Activated CD8-positive, alpha-beta T cell treated with anti-CD3 and anti-CD28 coated beads, Interleukin-2, amount 10 ng/mL, durations not matched to agents 7 days and 5 days (primary cell): ENCODE data around the gene SP2. TPM values are rescaled to one million over a fixed set of nuclear protein-coding genes. Genes with fewer than 3 reads are reported as not detected.

Source experiments
- ATAC-seq: fragments of 150-1000 bp; cut with Tn5 transposase; one replicate; pipeline ENCODE4 v1.10.0; 2021; ENCODE audit warnings: moderate library complexity
- CTCF ChIA-PET: fragments of 350-600 bp; sonication (Branson Sonifier 250); formaldehyde crosslinking; loops from one replicate; lab custom pipeline; 2021; ENCODE audit warnings: antibody characterized with exemption; lab: Charles Lee
- POLR2A ChIA-PET: fragments of 350-600 bp; sonication (Branson Sonifier 250); formaldehyde crosslinking; loops from one replicate; lab custom pipeline; 2021; ENCODE audit warnings: antibody characterized with exemption; lab: Charles Lee
- DNase-seq: peaks from one replicate; pipeline ENCODE4 v3.0.0-alpha.2; 2020
- H3K27ac Mint-ChIP-seq: one replicate; pipeline ENCODE4 v1.8.0; 2021; ENCODE audit warnings: mild to moderate bottlenecking, mixed read lengths
- H3K27me3 Mint-ChIP-seq: one replicate; pipeline ENCODE4 v1.8.0; 2021; ENCODE audit warnings: low read depth, mixed read lengths
- H3K36me3 Mint-ChIP-seq: one replicate; pipeline ENCODE4 v1.8.0; 2021; ENCODE audit warnings: low read depth, mixed read lengths
- H3K4me1 Mint-ChIP-seq: one replicate; pipeline ENCODE4 v1.8.0; 2021; ENCODE audit warnings: low read depth, mixed read lengths
- H3K4me3 Mint-ChIP-seq: one replicate; pipeline ENCODE4 v1.8.0; 2021; ENCODE audit warnings: mild to moderate bottlenecking, mixed read lengths
- H3K9me3 Mint-ChIP-seq: one replicate; pipeline ENCODE4 v1.8.0; 2022; ENCODE audit warnings: mixed read lengths; ENCODE audit not compliant: insufficient read depth
- total RNA-seq, 2 experiments: library from RNA; stranded (reverse); gene quantifications; one replicate each; pipeline ENCODE4 v1.2.3, GENCODE V29; 2021

SP2 gene
- total RNA-seq, 2 experiments from 2014 or later, result 23.7 to 24.5 TPM

DNA sequence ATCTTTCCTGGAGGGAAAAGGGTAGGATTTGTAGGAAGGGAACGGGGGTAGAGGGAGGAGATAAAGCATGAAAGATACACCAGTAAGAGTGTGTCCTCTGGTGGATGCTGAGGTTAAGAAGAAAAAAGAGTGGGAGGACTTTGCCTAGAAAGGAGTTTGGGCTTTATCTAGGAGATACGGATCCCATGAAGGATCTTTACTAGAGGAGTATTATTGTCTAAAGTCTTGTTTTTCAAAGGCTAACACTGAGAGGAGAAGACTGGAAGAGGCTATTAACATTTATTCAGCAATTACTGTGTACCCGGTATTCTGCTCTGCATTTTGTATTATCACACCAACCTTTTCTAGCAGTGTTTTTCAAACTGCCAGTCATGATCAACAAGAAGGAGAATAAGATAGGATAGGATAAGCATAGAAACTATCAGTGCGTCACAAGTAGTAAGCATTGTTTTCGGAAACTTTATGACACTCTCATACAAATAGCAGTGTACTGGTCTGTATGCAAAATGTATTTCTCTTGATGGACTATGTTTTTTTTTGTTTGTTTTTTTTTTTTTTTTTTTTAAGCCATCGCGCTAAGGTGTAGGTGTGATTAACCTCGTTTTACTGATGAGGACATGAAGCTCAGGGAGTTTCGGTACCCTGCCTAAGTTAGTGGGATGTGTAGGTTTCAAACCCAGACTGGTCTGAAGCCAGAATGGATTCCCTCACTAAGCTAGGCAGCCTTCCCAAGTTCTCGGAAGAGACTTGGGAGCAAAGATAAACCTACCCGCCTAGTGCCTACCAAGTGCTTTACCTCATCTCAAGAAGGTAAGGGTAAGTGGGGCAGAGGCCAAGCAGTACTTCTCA lies 1.3 kb upstream of the SP2 start:
- no peak for ATAC-seq
- peaks cover 47% of the 10 kb centered on the region for H3K4me1 Mint-ChIP-seq
- POLR2A ChIA-PET, result interaction anchor here (0.8 to 1.7 kb wide), 25 partner anchors 8 to 246 kb away, joined by 3 to 25 read pairs (median 4); partner anchors contain the start of genes CDK5RAP3, LRRC46, MRPL10 and OSBPL7

DNA sequence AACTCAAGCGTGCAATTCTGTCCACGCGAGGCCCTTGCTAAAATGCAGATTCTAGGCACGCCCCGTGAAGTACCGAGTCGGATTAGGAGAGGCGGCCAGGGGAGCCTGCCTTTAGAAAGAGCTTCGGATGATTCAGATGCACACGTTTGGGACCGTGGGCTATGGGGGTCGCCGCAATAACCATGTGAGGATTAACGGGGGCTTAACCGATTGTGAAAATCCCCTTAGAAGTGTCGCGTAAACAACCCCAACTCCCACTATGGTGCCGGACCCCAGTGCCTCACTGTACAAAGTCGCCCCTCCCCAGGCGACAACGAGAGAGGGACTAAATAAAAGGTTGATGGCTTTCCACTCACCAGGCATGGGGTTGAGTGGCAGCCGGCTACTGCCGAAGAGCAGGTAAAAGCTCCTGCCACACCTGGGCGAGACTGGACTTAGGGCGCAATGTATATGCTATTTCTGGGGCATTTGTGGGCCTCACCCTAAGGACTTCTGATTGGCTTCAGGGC lies 635 bp upstream of the SP2 start:
- peak; percentile 50 for DNase-seq
- H3K4me1 Mint-ChIP-seq, result peaks cover 44% of the 10 kb centered on the region
- CTCF ChIA-PET, result interaction anchor here (0.8 to 18.4 kb wide), 14 partner anchors 10 to 123 kb away, joined by 3 to 538 read pairs (median 4); partner anchors contain the start of genes CDK5RAP3, LRRC46, MRPL10 and OSBPL7

More for the DNA sequence above, 1.3 kb upstream of the SP2 start:
- Mint-ChIP-seq H3K9me3 (no peaks in the 10 kb centered on the region), H3K27me3 (no peaks in the 10 kb centered on the region), H3K27ac (peak overlapping the region; percentile 95), H3K36me3 (peaks cover 18% of the 10 kb centered on the region), H3K4me3 (peak overlapping the region; percentile 97)
- DNase-seq, result no peak
- CTCF ChIA-PET, result interaction anchor here (0.8 to 18.4 kb wide), 15 partner anchors 10 to 124 kb away, joined by 3 to 538 read pairs (median 4); partner anchors contain the start of genes CDK5RAP3, LRRC46, MRPL10 and OSBPL7

GRCh38 chr17:47896672-47897490 lies 845 bp downstream of the SP2 start:
- peak overlapping the region; percentile 97 for H3K4me3 Mint-ChIP-seq
- no peaks in the 10 kb centered on the region for H3K9me3 Mint-ChIP-seq
- peaks cover 38% of the 10 kb centered on the region for H3K4me1 Mint-ChIP-seq
- DNase-seq (no peak), ATAC-seq (no peak)
- peaks cover 18% of the 10 kb centered on the region for H3K36me3 Mint-ChIP-seq
- no peaks in the 10 kb centered on the region for H3K27me3 Mint-ChIP-seq
- peak overlapping the region; percentile 89 for H3K27ac Mint-ChIP-seq
- ChIA-PET POLR2A (interaction anchor here (1.0 kb wide), 2 partner anchors 45 to 73 kb away, joined by 3 to 7 read pairs; partner anchors contain the start of gene PNPO), CTCF (interaction anchor here (0.7 to 1.8 kb wide), 6 partner anchors 51 to 122 kb away, joined by 3 to 7 read pairs (median 4); partner anchors contain the start of genes CDK5RAP3 and SCRN2)

More for the DNA sequence above, 635 bp upstream of the SP2 start:
- ATAC-seq, result no peak
- Mint-ChIP-seq H3K36me3 (peaks cover 18% of the 10 kb centered on the region), H3K9me3 (no peaks in the 10 kb centered on the region), H3K27ac (peak overlapping the region; percentile 95), H3K4me3 (peak overlapping the region; percentile 97), H3K27me3 (no peaks in the 10 kb centered on the region)
- POLR2A ChIA-PET, result interaction anchor here (0.5 to 1.7 kb wide), 39 partner anchors 8 to 774 kb away, joined by 3 to 25 read pairs (median 4); partner anchors contain the start of genes CDK5RAP3, LRRC46, MRPL10 and NFE2L1

GRCh38 chr17:47897561-47897960 lies 1.5 kb downstream of the SP2 start:
- Mint-ChIP-seq H3K36me3 (peaks cover 18% of the 10 kb centered on the region), H3K4me1 (peaks cover 38% of the 10 kb centered on the region), H3K27me3 (no peaks in the 10 kb centered on the region), H3K27ac (peak overlapping the region; percentile 89), H3K4me3 (peak overlapping the region; percentile 97), H3K9me3 (no peaks in the 10 kb centered on the region)
- no peak for DNase-seq
- POLR2A ChIA-PET, result interaction anchor here (1.0 kb wide), 1 partner anchor 73 kb away, joined by 3 read pairs; no protein-coding TSS in a partner anchor
- ATAC-seq, result no peak
- CTCF ChIA-PET, result interaction anchor here (1.0 to 1.8 kb wide), 4 partner anchors 51 to 73 kb away, joined by 4 to 7 read pairs (median 6); partner anchors contain the start of genes CDK5RAP3 and SCRN2

DNA sequence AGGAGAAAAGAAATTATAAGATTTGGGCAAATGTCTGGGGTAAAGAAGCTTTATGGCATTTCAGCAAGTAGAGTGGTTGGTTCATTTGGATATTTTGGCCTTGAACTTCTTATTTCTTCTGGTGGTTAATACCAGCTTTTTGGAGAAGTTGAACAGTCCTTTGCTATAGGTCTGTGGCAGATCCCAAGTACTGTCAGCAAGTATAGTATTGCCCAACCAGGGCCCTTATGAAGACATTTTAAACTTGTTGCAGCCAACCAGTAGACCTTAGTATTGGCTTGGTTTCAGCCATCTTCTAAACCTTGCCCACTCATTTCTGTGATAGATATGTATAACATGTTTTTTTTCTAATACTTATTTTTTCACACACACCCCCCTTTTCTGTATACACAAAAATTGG lies 2.2 kb downstream of the SP2 start:
- Mint-ChIP-seq H3K36me3 (peaks cover 19% of the 10 kb centered on the region), H3K27ac (no peak overlapping the region), H3K27me3 (no peaks in the 10 kb centered on the region), H3K4me1 (peaks cover 38% of the 10 kb centered on the region), H3K9me3 (no peaks in the 10 kb centered on the region), H3K4me3 (no peak overlapping the region)
- ChIA-PET POLR2A (no interaction called here), CTCF (interaction anchor here (1.2 to 1.8 kb wide), 2 partner anchors 49 to 50 kb away, joined by 3 to 4 read pairs; no protein-coding TSS in a partner anchor)
- DNase-seq (no peak), ATAC-seq (no peak)

DNA sequence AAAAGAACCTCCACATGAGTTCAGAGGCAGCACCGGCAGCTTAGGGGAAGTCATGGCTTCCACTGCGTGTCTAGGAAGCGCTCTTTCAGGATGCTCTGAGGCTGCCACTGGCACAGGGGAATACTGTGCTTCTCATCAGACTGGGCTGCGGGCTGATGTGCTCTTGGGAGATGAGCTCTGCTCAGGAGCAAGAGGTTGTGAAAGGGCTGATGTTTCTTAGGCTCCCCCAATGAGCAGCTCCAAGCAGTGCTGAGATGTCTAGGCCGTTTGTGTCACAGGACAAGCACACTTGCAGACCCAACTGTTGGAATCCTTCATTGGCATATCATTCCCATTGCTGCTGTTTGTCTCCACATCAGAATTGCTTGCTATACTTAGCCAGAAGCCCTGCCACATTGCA lies 3.6 kb downstream of the SP2 start:
- ChIA-PET CTCF (interaction anchor here (0.9 to 2.5 kb wide), 2 partner anchors 8 to 58 kb away, joined by 3 to 9 read pairs; partner anchors contain the start of gene SCRN2), POLR2A (no interaction called here)
- peaks cover 26% of the 10 kb centered on the region for H3K4me1 Mint-ChIP-seq
- H3K36me3 Mint-ChIP-seq, result peaks cover 19% of the 10 kb centered on the region
- DNase-seq (no peak), ATAC-seq (no peak)
- no peaks in the 10 kb centered on the region for H3K9me3 Mint-ChIP-seq
- no peak overlapping the region for H3K4me3 Mint-ChIP-seq
- no peaks in the 10 kb centered on the region for H3K27me3 Mint-ChIP-seq
- H3K27ac Mint-ChIP-seq, result no peak overlapping the region

DNA sequence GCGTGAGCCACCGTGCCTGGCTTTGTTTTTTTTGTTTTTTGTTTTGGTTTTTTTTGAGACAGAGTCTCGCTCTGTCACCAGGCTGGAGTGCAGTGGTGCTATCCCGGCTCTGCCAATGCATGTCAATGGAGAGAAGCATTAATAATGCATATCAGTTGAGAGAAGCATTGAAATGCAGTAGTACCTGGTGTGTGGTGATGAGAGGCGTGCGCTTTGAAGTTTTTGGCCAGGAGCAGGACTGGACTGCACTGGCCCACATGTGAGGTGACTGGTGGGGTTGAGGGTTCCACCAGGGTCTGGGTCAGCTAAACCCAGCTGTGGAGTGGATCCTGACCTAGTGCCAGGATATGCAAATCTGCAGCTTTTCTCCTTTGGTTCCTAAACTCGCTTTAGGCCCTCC lies 5.4 kb downstream of the SP2 start:
- no peak overlapping the region for H3K27ac Mint-ChIP-seq
- H3K4me3 Mint-ChIP-seq, result no peak overlapping the region
- CTCF ChIA-PET, result interaction anchor here (2.5 kb wide), 1 partner anchor 60 kb away, joined by 9 read pairs; the partner anchor contains the start of gene SCRN2
- H3K9me3 Mint-ChIP-seq, result no peaks in the 10 kb centered on the region
- peaks cover 23% of the 10 kb centered on the region for H3K4me1 Mint-ChIP-seq
- H3K36me3 Mint-ChIP-seq, result peaks cover 27% of the 10 kb centered on the region
- DNase-seq, result no peak
- no peaks in the 10 kb centered on the region for H3K27me3 Mint-ChIP-seq
- POLR2A ChIA-PET, result no interaction called here
- ATAC-seq, result no peak

DNA sequence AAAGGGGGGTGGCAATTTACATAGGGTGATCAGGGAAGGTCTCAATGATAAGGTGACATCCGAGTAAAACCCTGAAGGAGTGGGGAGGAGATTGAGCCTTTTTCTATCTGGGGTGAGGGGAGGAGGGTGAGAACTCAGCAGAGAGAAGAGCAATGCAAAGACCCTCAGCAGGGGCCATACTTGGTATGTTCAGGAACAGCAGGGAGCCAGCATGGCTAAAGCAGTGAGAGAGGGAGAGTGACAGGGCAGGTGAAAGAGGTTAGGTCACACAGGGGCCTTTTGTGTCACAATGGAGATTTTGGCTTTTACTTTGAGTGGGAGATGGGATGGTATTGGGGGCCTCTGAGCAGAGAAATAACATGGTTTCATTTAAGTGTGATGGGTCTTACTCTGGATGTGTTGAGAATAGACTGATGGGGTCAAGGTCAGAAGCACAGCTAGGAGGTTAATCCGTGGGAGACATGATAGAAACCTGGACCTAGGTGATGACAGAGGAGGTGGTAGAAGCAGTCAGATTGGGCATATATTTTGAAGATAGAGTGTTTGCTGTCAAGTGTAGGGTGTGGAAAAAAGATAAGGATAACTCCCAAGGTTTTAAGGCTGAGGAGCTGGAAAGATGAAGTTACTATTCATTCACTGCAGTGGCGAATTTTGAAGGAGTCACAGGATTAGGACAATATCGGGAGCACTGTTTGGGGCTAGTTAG lies 6.2 kb downstream of the SP2 start:
- Mint-ChIP-seq H3K27me3 (no peaks in the 10 kb centered on the region), H3K36me3 (peaks cover 23% of the 10 kb centered on the region), H3K27ac (no peak overlapping the region), H3K9me3 (no peaks in the 10 kb centered on the region), H3K4me3 (no peak overlapping the region), H3K4me1 (peaks cover 24% of the 10 kb centered on the region)
- DNase-seq (no peak), ATAC-seq (no peak)
- POLR2A ChIA-PET, result interaction anchor here (0.6 kb wide), 1 partner anchor 644 kb away, joined by 5 read pairs; no protein-coding TSS in a partner anchor
- CTCF ChIA-PET, result interaction anchor here (1.8 kb wide), 1 partner anchor 61 kb away, joined by 4 read pairs; the partner anchor contains the start of gene SCRN2

DNA sequence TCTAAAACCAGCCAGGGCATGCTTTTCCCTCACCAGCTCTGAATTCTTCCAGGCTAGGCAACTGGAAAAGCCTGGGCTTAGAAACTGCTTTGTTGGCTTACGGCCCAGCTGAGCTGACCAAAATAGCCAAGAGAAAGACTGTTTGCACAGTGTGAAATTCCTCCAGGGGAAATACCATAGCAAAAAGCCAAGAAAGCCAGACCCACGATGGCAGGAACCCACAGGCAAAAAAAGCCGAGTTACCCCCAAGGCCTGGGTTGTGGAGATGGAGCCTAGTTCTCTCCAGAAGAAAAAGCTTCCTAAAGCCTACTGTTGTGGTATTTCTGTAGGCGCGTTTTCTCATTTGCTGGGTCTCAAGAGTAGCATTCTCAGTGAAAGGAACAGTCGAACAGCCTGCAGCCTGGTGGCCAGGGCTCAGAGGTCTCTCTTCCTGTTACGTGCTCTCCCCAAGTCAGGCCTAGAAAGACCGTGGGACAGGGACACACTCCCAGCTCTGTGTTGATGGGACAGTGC lies 9.2 kb downstream of the SP2 start:
- Mint-ChIP-seq H3K4me1 (peaks cover 23% of the 10 kb centered on the region), H3K4me3 (no peak overlapping the region), H3K9me3 (no peaks in the 10 kb centered on the region), H3K36me3 (peaks cover 20% of the 10 kb centered on the region), H3K27ac (no peak overlapping the region), H3K27me3 (no peaks in the 10 kb centered on the region)
- POLR2A ChIA-PET, result interaction anchor here (1.9 kb wide), 1 partner anchor 10 kb away, joined by 8 read pairs; the partner anchor contains the start of gene SP2
- ATAC-seq (no peak), DNase-seq (no peak)
- CTCF ChIA-PET, result interaction anchor here (1.0 to 1.2 kb wide), 2 partner anchors 16 to 66 kb away, joined by 3 to 4 read pairs; partner anchors contain the start of gene CDK5RAP3

- H3K9me3 Mint-ChIP-seq, result no peaks in the 10 kb centered on the region
- CTCF ChIA-PET, result interaction anchor here (1.2 kb wide), 1 partner anchor 17 kb away, joined by 4 read pairs; no protein-coding TSS in a partner anchor
- H3K36me3 Mint-ChIP-seq, result peaks cover 20% of the 10 kb centered on the region
- H3K27me3 Mint-ChIP-seq, result no peaks in the 10 kb centered on the region
- DNase-seq, result no peak
- H3K4me1 Mint-ChIP-seq, result peaks cover 24% of the 10 kb centered on the region
- no peak for ATAC-seq
- no peak overlapping the region for H3K27ac Mint-ChIP-seq
- no peak overlapping the region for H3K4me3 Mint-ChIP-seq
- POLR2A ChIA-PET, result interaction anchor here (1.9 kb wide), 1 partner anchor 11 kb away, joined by 8 read pairs; the partner anchor contains the start of gene SP2
Measured at GRCh38 chr17:47906443-47906842, 10.4 kb downstream of the SP2 start.
